ENCODE results near the gene NDUFC1.
A peak's percentile ranks its signal among the peaks of the same experiment; 100 is the strongest.

The NDUFC1 gene

GRCh38 chr4:139297001-139297410, 5.3 kb downstream of the NDUFC1 start:
- no peak overlapping the region for H3K27ac ChIP-seq (ENCODE audit: low read length)
- H3K27me3 ChIP-seq (ENCODE audit: control insufficient read depth in 1 of 2, insufficient read depth in 2 of 2, low read length in 2 of 2) = no peaks in the 10 kb centered on the region
- peaks cover 2 to 5% of the 10 kb centered on the region in 2 donors for H3K36me3 ChIP-seq (ENCODE audit: control insufficient read depth in 2 of 2, insufficient read depth in 2 of 2, low read length in 2 of 2)
- no peak overlapping the region for H3K9ac ChIP-seq (ENCODE audit: low read length in 2 of 2)
- no peaks in the 10 kb centered on the region for H3K9me3 ChIP-seq (ENCODE audit: control insufficient read depth in 2 of 2, low read length in 2 of 2)
- H3K4me3 ChIP-seq (ENCODE audit: low read length in 2 of 2) = no peak overlapping the region
- peaks cover 8% of the 10 kb centered on the region for H3K4me1 ChIP-seq (ENCODE audit: control insufficient read depth, insufficient read depth, low read length)

GRCh38 chr4:139295942-139296299, 6.4 kb downstream of the NDUFC1 start:
- H3K9me3 ChIP-seq (ENCODE audit: control insufficient read depth in 2 of 2, low read length in 2 of 2) = no peaks in the 10 kb centered on the region
- no peaks in the 10 kb centered on the region for H3K27me3 ChIP-seq (ENCODE audit: control insufficient read depth in 1 of 2, insufficient read depth in 2 of 2, low read length in 2 of 2)
- H3K4me3 ChIP-seq (ENCODE audit: low read length in 2 of 2) = peak overlapping the region; percentile 79 to 97
- H3K4me1 ChIP-seq (ENCODE audit: control insufficient read depth, insufficient read depth, low read length) = peaks cover 6% of the 10 kb centered on the region
- H3K27ac ChIP-seq (ENCODE audit: low read length) = peak overlapping the region; percentile 80
- H3K36me3 ChIP-seq (ENCODE audit: control insufficient read depth in 2 of 2, insufficient read depth in 2 of 2, low read length in 2 of 2) = peaks cover 3 to 5% of the 10 kb centered on the region in 2 donors
- peak overlapping the region; percentile 14 to 93 for H3K9ac ChIP-seq (ENCODE audit: low read length in 2 of 2)

GRCh38 chr4:139295206-139295941, 6.9 kb downstream of the NDUFC1 start:
- Histone ChIP-seq H3K4me3 (ENCODE audit: low read length in 2 of 2) (peak overlapping the region; percentile 79 to 97), H3K27me3 (ENCODE audit: control insufficient read depth in 1 of 2, insufficient read depth in 2 of 2, low read length in 2 of 2) (no peaks in the 10 kb centered on the region), H3K27ac (ENCODE audit: low read length) (peak overlapping the region; percentile 80), H3K9ac (ENCODE audit: low read length in 2 of 2) (peak overlapping the region; percentile 93 to 97), H3K4me1 (ENCODE audit: control insufficient read depth, insufficient read depth, low read length) (peaks cover 6% of the 10 kb centered on the region), H3K9me3 (ENCODE audit: control insufficient read depth in 2 of 2, low read length in 2 of 2) (no peaks in the 10 kb centered on the region), H3K36me3 (ENCODE audit: control insufficient read depth in 2 of 2, insufficient read depth in 2 of 2, low read length in 2 of 2) (peaks cover 3 to 7% of the 10 kb centered on the region in 2 donors)

GRCh38 chr4:139286186-139286698, 16.0 kb downstream of the NDUFC1 start:
- no peaks in the 10 kb centered on the region for H3K27me3 ChIP-seq (ENCODE audit: control insufficient read depth in 1 of 2, insufficient read depth in 2 of 2, low read length in 2 of 2)
- H3K9ac ChIP-seq (ENCODE audit: low read length in 2 of 2) = no peak overlapping the region
- no peaks in the 10 kb centered on the region for H3K4me1 ChIP-seq (ENCODE audit: control insufficient read depth, insufficient read depth, low read length)
- no peaks in the 10 kb centered on the region for H3K9me3 ChIP-seq (ENCODE audit: control insufficient read depth in 2 of 2, low read length in 2 of 2)
- no peak overlapping the region for H3K4me3 ChIP-seq (ENCODE audit: low read length in 2 of 2)
- H3K36me3 ChIP-seq (ENCODE audit: control insufficient read depth in 2 of 2, insufficient read depth in 2 of 2, low read length in 2 of 2) = peaks cover 4 to 7% of the 10 kb centered on the region in 2 donors
- no peak overlapping the region for H3K27ac ChIP-seq (ENCODE audit: low read length)

- no peaks in the 10 kb centered on the region for H3K9me3 ChIP-seq (ENCODE audit: control insufficient read depth in 2 of 2, low read length in 2 of 2)
- peaks cover 13% of the 10 kb centered on the region for H3K4me1 ChIP-seq (ENCODE audit: control insufficient read depth, insufficient read depth, low read length)
- H3K36me3 ChIP-seq (ENCODE audit: control insufficient read depth in 2 of 2, insufficient read depth in 2 of 2, low read length in 2 of 2) = no peaks in the 10 kb centered on the region
- H3K27ac ChIP-seq (ENCODE audit: low read length) = no peak overlapping the region
- H3K9ac ChIP-seq (ENCODE audit: low read length in 2 of 2) = no peak overlapping the region
- H3K27me3 ChIP-seq (ENCODE audit: control insufficient read depth in 1 of 2, insufficient read depth in 2 of 2, low read length in 2 of 2) = peaks cover 7 to 15% of the 10 kb centered on the region in 2 donors
- H3K4me3 ChIP-seq (ENCODE audit: low read length in 2 of 2) = no peak overlapping the region
Measured at GRCh38 chr4:139282721-139283075, 19.6 kb downstream of the NDUFC1 start.

GRCh38 chr4:139282065-139282720, 20.1 kb downstream of the NDUFC1 start:
- Histone ChIP-seq H3K27ac (ENCODE audit: low read length) (no peak overlapping the region), H3K4me1 (ENCODE audit: control insufficient read depth, insufficient read depth, low read length) (peaks cover 13% of the 10 kb centered on the region), H3K9me3 (ENCODE audit: control insufficient read depth in 2 of 2, low read length in 2 of 2) (no peaks in the 10 kb centered on the region), H3K36me3 (ENCODE audit: control insufficient read depth in 2 of 2, insufficient read depth in 2 of 2, low read length in 2 of 2) (no peaks in the 10 kb centered on the region), H3K4me3 (ENCODE audit: low read length in 2 of 2) (no peak overlapping the region), H3K9ac (ENCODE audit: low read length in 2 of 2) (no peak overlapping the region), H3K27me3 (ENCODE audit: control insufficient read depth in 1 of 2, insufficient read depth in 2 of 2, low read length in 2 of 2) (peaks cover 7 to 15% of the 10 kb centered on the region in 2 donors)

GRCh38 chr4:139279760-139280620, 22.3 kb downstream of the NDUFC1 start, which contains the start of gene MGARP:
TSS of gene MGARP (minus strand) at chr4:139280225. CDS start at chr4:139280158, 67 bp downstream.
- Histone ChIP-seq H3K36me3 (ENCODE audit: control insufficient read depth in 2 of 2, insufficient read depth in 2 of 2, low read length in 2 of 2) (no peaks in the 10 kb centered on the region), H3K4me1 (ENCODE audit: control insufficient read depth, insufficient read depth, low read length) (peaks cover 13% of the 10 kb centered on the region), H3K27ac (ENCODE audit: low read length) (no peak within 1 kb of the TSS), H3K4me3 (ENCODE audit: low read length in 2 of 2) (peak within 1 kb of the TSS; percentile 74 to 79), H3K9me3 (ENCODE audit: control insufficient read depth in 2 of 2, low read length in 2 of 2) (no peaks in the 10 kb centered on the region), H3K27me3 (ENCODE audit: control insufficient read depth in 1 of 2, insufficient read depth in 2 of 2, low read length in 2 of 2) (peaks cover 7 to 15% of the 10 kb centered on the region in 2 donors), H3K9ac (ENCODE audit: low read length in 2 of 2) (peak within 1 kb of the TSS; percentile 7 to 26)

GRCh38 chr4:139278912-139279759, 23.1 kb downstream of the NDUFC1 start:
- H3K9ac ChIP-seq (ENCODE audit: low read length in 2 of 2) = peak overlapping the region; percentile 7 to 26
- H3K9me3 ChIP-seq (ENCODE audit: control insufficient read depth in 2 of 2, low read length in 2 of 2) = no peaks in the 10 kb centered on the region
- peaks cover 7 to 15% of the 10 kb centered on the region in 2 donors for H3K27me3 ChIP-seq (ENCODE audit: control insufficient read depth in 1 of 2, insufficient read depth in 2 of 2, low read length in 2 of 2)
- H3K4me1 ChIP-seq (ENCODE audit: control insufficient read depth, insufficient read depth, low read length) = peaks cover 13% of the 10 kb centered on the region
- no peaks in the 10 kb centered on the region for H3K36me3 ChIP-seq (ENCODE audit: control insufficient read depth in 2 of 2, insufficient read depth in 2 of 2, low read length in 2 of 2)
- peak overlapping the region; percentile 74 to 79 for H3K4me3 ChIP-seq (ENCODE audit: low read length in 2 of 2)
- H3K27ac ChIP-seq (ENCODE audit: low read length) = no peak overlapping the region

GRCh38 chr4:139278485-139278884, 23.8 kb downstream of the NDUFC1 start:
- no peaks in the 10 kb centered on the region for H3K9me3 ChIP-seq (ENCODE audit: control insufficient read depth in 2 of 2, low read length in 2 of 2)
- H3K4me3 ChIP-seq (ENCODE audit: low read length in 2 of 2) = no peak overlapping the region
- no peaks in the 10 kb centered on the region for H3K36me3 ChIP-seq (ENCODE audit: control insufficient read depth in 2 of 2, insufficient read depth in 2 of 2, low read length in 2 of 2)
- H3K9ac ChIP-seq (ENCODE audit: low read length in 2 of 2) = no peak overlapping the region
- no peak overlapping the region for H3K27ac ChIP-seq (ENCODE audit: low read length)
- peaks cover 7 to 15% of the 10 kb centered on the region in 2 donors for H3K27me3 ChIP-seq (ENCODE audit: control insufficient read depth in 1 of 2, insufficient read depth in 2 of 2, low read length in 2 of 2)
- H3K4me1 ChIP-seq (ENCODE audit: control insufficient read depth, insufficient read depth, low read length) = peaks cover 13% of the 10 kb centered on the region

Measured in stomach smooth muscle (tissue), 2 donors.